SK-N-SH (cell line): ENCODE data around the gene PHACTR3. TPM values are rescaled to one million over a fixed set of nuclear protein-coding genes. Genes with fewer than 3 reads are reported as not detected.

Experiments used
- CTCF ChIA-PET: fragments of 300-600, 350-600 bp; formaldehyde crosslinking; extraction: SDS; loops from one replicate; lab custom pipeline; 2021; lab: Yijun Ruan, JAX
- POLR2A ChIA-PET: fragments of 350-600 bp; sonication (Branson Sonifier 250); formaldehyde crosslinking; extraction: SDS; loops from one replicate; lab custom pipeline; 2020; ENCODE audit warnings: antibody characterized with exemption, inconsistent platforms; lab: Yijun Ruan, JAX
- DNase-seq: peaks from one replicate; pipeline ENCODE4 v3.0.0; 2012
- H2AFZ ChIP-seq: fragments of 200-600 bp; sonication (generic); 2 replicates; pipeline ENCODE4 v1.8.1; 2016; ENCODE audit warnings: antibody characterized with exemption, mild to moderate bottlenecking, low read depth
- H3F3A ChIP-seq: fragments of 200-600 bp; sonication (generic); replicated peaks from 2 replicates; pipeline ENCODE3; 2016; ENCODE audit warnings: antibody characterized with exemption, mild to moderate bottlenecking; ENCODE audit not compliant: insufficient read depth
- H3K27ac ChIP-seq, 2 experiments: fragments of 200-500 bp in 1 of 2; fragments of 200-600 bp in 1 of 2; sonication (Bioruptor generic) in 1 of 2; sonication (generic), shearing (Covaris generic) in 1 of 2; 2 replicates each; pipeline versions ENCODE4 v1.5.1 to v1.6.1; 2014 to 2016; ENCODE audit warnings: low read depth in 2 of 2, inconsistent platforms in 1 of 2, low read length in 1 of 2, mild to moderate bottlenecking in 1 of 2, mixed read lengths in 1 of 2
- H3K27me3 ChIP-seq: fragments of 200-600 bp; sonication (generic), shearing (Covaris generic); 2 replicates; pipeline ENCODE4 v1.6.1; 2016; ENCODE audit warnings: mixed run types; ENCODE audit not compliant: insufficient read depth
- H3K36me3 ChIP-seq, 2 experiments: fragments of 200-500 bp in 1 of 2; fragments of 200-600 bp in 1 of 2; sonication (Bioruptor generic) in 1 of 2; sonication (generic) in 1 of 2; replicated peaks in 1 of 2; 2 replicates each; pipeline versions ENCODE3 to v1.5.1; 2014 to 2016; ENCODE audit warnings: low read length in 1 of 2, mild to moderate bottlenecking in 1 of 2; ENCODE audit not compliant: insufficient read depth in 2 of 2, control insufficient read depth in 1 of 2
- H3K4me1 ChIP-seq, 2 experiments: fragments of 200-500 bp in 1 of 2; fragments of 200-600 bp in 1 of 2; sonication (Bioruptor generic) in 1 of 2; sonication (generic), shearing (Covaris generic) in 1 of 2; 2 replicates each; pipeline versions ENCODE4 v1.5.1 to v1.6.1; 2014 to 2016; ENCODE audit warnings: low read depth in 1 of 2, low read length in 1 of 2, mixed run types in 1 of 2; ENCODE audit not compliant: insufficient read depth in 2 of 2, control insufficient read depth in 1 of 2
- H3K4me2 ChIP-seq: fragments of 200-600 bp; sonication (generic), shearing (Covaris generic); 2 replicates; pipeline ENCODE4 v1.6.1; 2017; ENCODE audit warnings: mixed run types
- H3K4me3 ChIP-seq, 2 experiments: fragments of 200-500 bp in 1 of 2; fragments of 200-600 bp in 1 of 2; sonication (Bioruptor generic) in 1 of 2; sonication (generic), shearing (Covaris generic) in 1 of 2; 2 replicates each; pipeline versions ENCODE4 v1.5.1 to v1.8.1; 2014 to 2016; ENCODE audit warnings: low read depth in 2 of 2, inconsistent platforms in 1 of 2, low read length in 1 of 2, mild to moderate bottlenecking in 1 of 2, mixed read lengths in 1 of 2, moderate library complexity in 1 of 2
- H3K79me2 ChIP-seq: fragments of 200-600 bp; sonication (generic); 2 replicates; pipeline ENCODE4 v1.8.1; 2017; ENCODE audit warnings: mild to moderate bottlenecking; ENCODE audit not compliant: insufficient read depth
- H3K9ac ChIP-seq: fragments of 200-600 bp; sonication (generic); 2 replicates; pipeline ENCODE4 v1.6.1; 2017; ENCODE audit warnings: mixed run types
- H3K9me2 ChIP-seq: fragments of 200-600 bp; sonication (generic); 2 replicates; pipeline ENCODE4 v1.6.1; 2017; ENCODE audit warnings: mixed run types
- H3K9me3 ChIP-seq: fragments of 200-600 bp; sonication (generic); 2 replicates; pipeline ENCODE4 v1.6.1; 2017; ENCODE audit warnings: mixed run types, mild to moderate bottlenecking, moderate library complexity
- H4K20me1 ChIP-seq: fragments of 200-600 bp; sonication (generic); 2 replicates; pipeline ENCODE4 v1.6.1; 2017; ENCODE audit warnings: mild to moderate bottlenecking, mixed run types; ENCODE audit not compliant: insufficient read depth
- FOSL2 ChIP-seq: IDR thresholded peaks from 2 replicates; pipeline ENCODE4 v1.4.0; 2012; ENCODE audit warnings: low read depth, mild to moderate bottlenecking, moderate library complexity, borderline replicate concordance
- FOXM1 ChIP-seq: IDR thresholded peaks from 2 replicates; pipeline ENCODE4 v1.4.0; 2012; ENCODE audit warnings: low read depth, mild to moderate bottlenecking
- MAX ChIP-seq: IDR thresholded peaks from 2 replicates; pipeline ENCODE4 v1.4.0; 2012; ENCODE audit warnings: low read depth
- RCOR1 ChIP-seq: fragments of 150-350 bp; IDR thresholded peaks from 2 replicates; pipeline ENCODE4 v1.6.1; 2017; ENCODE audit warnings: antibody characterized with exemption, low read length
- RFX5 ChIP-seq: IDR thresholded peaks from 2 replicates; pipeline ENCODE4 v1.6.1; 2012; ENCODE audit warnings: mild to moderate bottlenecking, improper control_type of control experiment, low read length
- SMC3 ChIP-seq: IDR thresholded peaks from 2 replicates; pipeline ENCODE4 v1.6.1; 2012; ENCODE audit warnings: low read depth, low read length, improper control_type of control experiment
- USF2 ChIP-seq: fragments of 150-350 bp; IDR thresholded peaks from 2 replicates; pipeline ENCODE4 v1.6.1; 2017; ENCODE audit warnings: antibody characterized with exemption, low read length, low read depth, borderline replicate concordance
- WGBS: methylation state at CpG from one replicate; pipeline ENCODE4 v1.1.6; 2017; ENCODE audit warnings: low lambda C conversion rate; 5-methylcytosine and 5-hydroxymethylcytosine counted together
- polyA plus RNA-seq, 3 experiments: library from polyadenylated mRNA; depleted of rRNA; stranded (reverse); fragments of >200 nt; gene quantifications; 2 replicates each; pipeline ENCODE4 v1.2.3, GENCODE V29; 2012
- TF ChIP-seq, protein P1 (sequence below): fragments of 200-600 bp; sonication (generic); IDR thresholded peaks from 2 replicates; pipeline ENCODE4 v1.6.1; 2017; ENCODE audit warnings: antibody characterized with exemption, mild to moderate bottlenecking, moderate library complexity
- TF ChIP-seq, protein P2 (sequence below): IDR thresholded peaks from 2 replicates; pipeline ENCODE4 v1.6.1; 2012; ENCODE audit warnings: mild to moderate bottlenecking, low read depth, low read length, moderate library complexity

PHACTR3 gene
- polyA plus RNA-seq, 1 of the 3 experiments (the other 2 are of a cell fraction): 0.10 TPM

GRCh38 chr20:59823491-59824259, 219.3 kb downstream of the PHACTR3 start:
- no peaks in the 10 kb centered on the region for H3K36me3 ChIP-seq
- no peak overlapping the region for H3K4me3 ChIP-seq
- WGBS: 53% methylated on average over 8 of the region's 8 CpGs
- no peak overlapping the region for H3K27ac ChIP-seq
- no peaks in the 10 kb centered on the region for H3K9me2 ChIP-seq
- peaks cover 0 to under 1% of the 10 kb centered on the region in 2 experiments; a peak in 1 of 4 replicates for H3K4me1 ChIP-seq
- no peak overlapping the region for H3K9ac ChIP-seq
- no peak for TF ChIP-seq FOSL2
- no peaks in the 10 kb centered on the region for H3K79me2 ChIP-seq
- H2AFZ ChIP-seq: no peak overlapping the region
- H3K4me2 ChIP-seq: no peak overlapping the region
- H4K20me1 ChIP-seq: no peaks in the 10 kb centered on the region
- no peaks in the 10 kb centered on the region for H3K9me3 ChIP-seq
- DNase-seq: peak; percentile 6
- POLR2A ChIA-PET: no interaction called here
- no peaks in the 10 kb centered on the region for H3F3A ChIP-seq
- CTCF ChIA-PET: interaction anchor here (1.3 to 2.1 kb wide), 2 partner anchors 27 to 40 kb away, joined by 4 to 8 read pairs; no protein-coding TSS in a partner anchor
- H3K27me3 ChIP-seq: no peaks in the 10 kb centered on the region

GRCh38 chr20:59824711-59825562, 220.6 kb downstream of the PHACTR3 start:
- Histone ChIP-seq H2AFZ (no peak overlapping the region), H3K4me2 (no peak overlapping the region), H3K4me1 (peaks cover 0 to 13% of the 10 kb centered on the region in 2 experiments; a peak in 1 of 4 replicates), H4K20me1 (no peaks in the 10 kb centered on the region), H3K79me2 (no peaks in the 10 kb centered on the region), H3K36me3 (no peaks in the 10 kb centered on the region), H3K9me2 (no peaks in the 10 kb centered on the region), H3K9me3 (no peaks in the 10 kb centered on the region), H3F3A (no peaks in the 10 kb centered on the region), H3K9ac (no peak overlapping the region), H3K4me3 (no peak overlapping the region), H3K27ac (no peak overlapping the region), H3K27me3 (no peaks in the 10 kb centered on the region)
- no peak for TF ChIP-seq MAX
- TF ChIP-seq, protein P1, sequence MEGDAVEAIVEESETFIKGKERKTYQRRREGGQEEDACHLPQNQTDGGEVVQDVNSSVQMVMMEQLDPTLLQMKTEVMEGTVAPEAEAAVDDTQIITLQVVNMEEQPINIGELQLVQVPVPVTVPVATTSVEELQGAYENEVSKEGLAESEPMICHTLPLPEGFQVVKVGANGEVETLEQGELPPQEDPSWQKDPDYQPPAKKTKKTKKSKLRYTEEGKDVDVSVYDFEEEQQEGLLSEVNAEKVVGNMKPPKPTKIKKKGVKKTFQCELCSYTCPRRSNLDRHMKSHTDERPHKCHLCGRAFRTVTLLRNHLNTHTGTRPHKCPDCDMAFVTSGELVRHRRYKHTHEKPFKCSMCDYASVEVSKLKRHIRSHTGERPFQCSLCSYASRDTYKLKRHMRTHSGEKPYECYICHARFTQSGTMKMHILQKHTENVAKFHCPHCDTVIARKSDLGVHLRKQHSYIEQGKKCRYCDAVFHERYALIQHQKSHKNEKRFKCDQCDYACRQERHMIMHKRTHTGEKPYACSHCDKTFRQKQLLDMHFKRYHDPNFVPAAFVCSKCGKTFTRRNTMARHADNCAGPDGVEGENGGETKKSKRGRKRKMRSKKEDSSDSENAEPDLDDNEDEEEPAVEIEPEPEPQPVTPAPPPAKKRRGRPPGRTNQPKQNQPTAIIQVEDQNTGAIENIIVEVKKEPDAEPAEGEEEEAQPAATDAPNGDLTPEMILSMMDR: no peak
- TF ChIP-seq USF2: no peak
- TF ChIP-seq SMC3: no peak
- TF ChIP-seq, protein P2, sequence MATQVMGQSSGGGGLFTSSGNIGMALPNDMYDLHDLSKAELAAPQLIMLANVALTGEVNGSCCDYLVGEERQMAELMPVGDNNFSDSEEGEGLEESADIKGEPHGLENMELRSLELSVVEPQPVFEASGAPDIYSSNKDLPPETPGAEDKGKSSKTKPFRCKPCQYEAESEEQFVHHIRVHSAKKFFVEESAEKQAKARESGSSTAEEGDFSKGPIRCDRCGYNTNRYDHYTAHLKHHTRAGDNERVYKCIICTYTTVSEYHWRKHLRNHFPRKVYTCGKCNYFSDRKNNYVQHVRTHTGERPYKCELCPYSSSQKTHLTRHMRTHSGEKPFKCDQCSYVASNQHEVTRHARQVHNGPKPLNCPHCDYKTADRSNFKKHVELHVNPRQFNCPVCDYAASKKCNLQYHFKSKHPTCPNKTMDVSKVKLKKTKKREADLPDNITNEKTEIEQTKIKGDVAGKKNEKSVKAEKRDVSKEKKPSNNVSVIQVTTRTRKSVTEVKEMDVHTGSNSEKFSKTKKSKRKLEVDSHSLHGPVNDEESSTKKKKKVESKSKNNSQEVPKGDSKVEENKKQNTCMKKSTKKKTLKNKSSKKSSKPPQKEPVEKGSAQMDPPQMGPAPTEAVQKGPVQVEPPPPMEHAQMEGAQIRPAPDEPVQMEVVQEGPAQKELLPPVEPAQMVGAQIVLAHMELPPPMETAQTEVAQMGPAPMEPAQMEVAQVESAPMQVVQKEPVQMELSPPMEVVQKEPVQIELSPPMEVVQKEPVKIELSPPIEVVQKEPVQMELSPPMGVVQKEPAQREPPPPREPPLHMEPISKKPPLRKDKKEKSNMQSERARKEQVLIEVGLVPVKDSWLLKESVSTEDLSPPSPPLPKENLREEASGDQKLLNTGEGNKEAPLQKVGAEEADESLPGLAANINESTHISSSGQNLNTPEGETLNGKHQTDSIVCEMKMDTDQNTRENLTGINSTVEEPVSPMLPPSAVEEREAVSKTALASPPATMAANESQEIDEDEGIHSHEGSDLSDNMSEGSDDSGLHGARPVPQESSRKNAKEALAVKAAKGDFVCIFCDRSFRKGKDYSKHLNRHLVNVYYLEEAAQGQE: no peak
- no peak for TF ChIP-seq FOXM1
- no peak for TF ChIP-seq RFX5
- TF ChIP-seq RCOR1: no peak
- CTCF ChIA-PET: interaction anchor here (1.3 to 2.1 kb wide), 2 partner anchors 25 to 41 kb away, joined by 4 to 8 read pairs; no protein-coding TSS in a partner anchor
- POLR2A ChIA-PET: no interaction called here
- DNase-seq: peak; percentile 6
- 39% methylated on average over 7 of the region's 8 CpGs for WGBS
